A673 (cell line): ENCODE data around the gene ADAMTS15. TPM values are rescaled to one million over a fixed set of nuclear protein-coding genes. Genes with fewer than 3 reads are reported as not detected.

ENCODE experiments used
- BruUV-seq: library from RNA; stranded (reverse); fragments of 400-500 nt; replicated peaks from 2 replicates; lab custom pipeline; 2021; lab: Mats Ljungman, UMichigan
- CTCF ChIA-PET: fragments of 300-600 bp; sonication (Branson Sonifier 250); formaldehyde crosslinking; loops from one replicate; lab custom pipeline; 2022; ENCODE audit warnings: antibody characterized with exemption; lab: Charles Lee
- POLR2A ChIA-PET: fragments of 300-600 bp; sonication (Branson Sonifier 250); formaldehyde crosslinking; loops from one replicate; lab custom pipeline; 2022; ENCODE audit warnings: antibody characterized with exemption; ENCODE audit not compliant: low non-redundant PET; lab: Charles Lee
- DNase-seq: peaks from one replicate; pipeline ENCODE4 v3.0.0-alpha.2; 2015; ENCODE audit warnings: low spot score
- H3K27ac ChIP-seq: fragments of 200-600 bp; sonication (generic); 2 replicates; pipeline ENCODE4 v1.5.1; 2016; ENCODE audit warnings: mixed run types, low read depth, mild to moderate bottlenecking, mixed read lengths, antibody characterized with exemption, low read length; ENCODE audit not compliant: poor library complexity, severe bottlenecking
- H3K27me3 ChIP-seq: fragments of 200-600 bp; sonication (generic); replicated peaks from 2 replicates; pipeline ENCODE4 v1.6.1; 2017; ENCODE audit warnings: mixed run types, low read depth, mild to moderate bottlenecking, mixed read lengths, antibody characterized with exemption, low read length; ENCODE audit not compliant: insufficient read depth, poor library complexity
- H3K36me3 ChIP-seq: fragments of 200-600 bp; sonication (generic); 2 replicates; pipeline ENCODE4 v1.6.1; 2016; ENCODE audit warnings: mixed run types, mild to moderate bottlenecking, mixed read lengths, antibody characterized with exemption, low read length; ENCODE audit not compliant: insufficient read depth, poor library complexity, severe bottlenecking
- H3K4me1 ChIP-seq: fragments of 200-600 bp; sonication (generic); 2 replicates; pipeline ENCODE4 v1.6.1; 2017; ENCODE audit warnings: mixed run types, mild to moderate bottlenecking, mixed read lengths, antibody characterized with exemption, low read length; ENCODE audit not compliant: insufficient read depth, poor library complexity, severe bottlenecking
- H3K4me3 ChIP-seq: fragments of 200-600 bp; sonication (generic); 2 replicates; pipeline ENCODE4 v1.5.1; 2016; ENCODE audit warnings: low read depth, mixed run types, mild to moderate bottlenecking, mixed read lengths, low read length; ENCODE audit not compliant: poor library complexity, severe bottlenecking
- H3K9me3 ChIP-seq: fragments of 200-600 bp; sonication (generic); 2 replicates; pipeline ENCODE4 v1.6.1; 2016; ENCODE audit warnings: mixed run types, low read depth, mild to moderate bottlenecking, mixed read lengths, antibody characterized with exemption, low read length; ENCODE audit not compliant: poor library complexity, severe bottlenecking
- EZH2 ChIP-seq: fragments of 200-600 bp; sonication (generic); IDR thresholded peaks from 2 replicates; pipeline ENCODE4 v1.6.1; 2017; ENCODE audit warnings: borderline replicate concordance, low read depth, mild to moderate bottlenecking, mixed read lengths, antibody characterized with exemption, low read length; ENCODE audit not compliant: poor library complexity, severe bottlenecking
- intact Hi-C: fragments of 100-400 bp; cut with micrococcal nuclease; formaldehyde crosslinking; loops from one replicate; pipeline ENCODE4 v1.10.0; 2022; ENCODE audit not compliant: unreplicated experiment
- total RNA-seq: library from RNA; stranded (reverse); gene quantifications from 2 replicates; pipeline ENCODE4 v1.2.3, GENCODE V29; 2021
- TF ChIP-seq, protein P1 (sequence below): fragments of 300-800, 200-600 bp; sonication (generic); conservative IDR thresholded peaks from 2 replicates; pipeline ENCODE4 v1.5.1; 2017; ENCODE audit warnings: low read depth, mild to moderate bottlenecking, antibody characterized with exemption, low read length, moderate library complexity, mixed read lengths

ADAMTS15 gene
- total RNA-seq, 1 experiment from 2014 or later, result 0.99 TPM

DNA sequence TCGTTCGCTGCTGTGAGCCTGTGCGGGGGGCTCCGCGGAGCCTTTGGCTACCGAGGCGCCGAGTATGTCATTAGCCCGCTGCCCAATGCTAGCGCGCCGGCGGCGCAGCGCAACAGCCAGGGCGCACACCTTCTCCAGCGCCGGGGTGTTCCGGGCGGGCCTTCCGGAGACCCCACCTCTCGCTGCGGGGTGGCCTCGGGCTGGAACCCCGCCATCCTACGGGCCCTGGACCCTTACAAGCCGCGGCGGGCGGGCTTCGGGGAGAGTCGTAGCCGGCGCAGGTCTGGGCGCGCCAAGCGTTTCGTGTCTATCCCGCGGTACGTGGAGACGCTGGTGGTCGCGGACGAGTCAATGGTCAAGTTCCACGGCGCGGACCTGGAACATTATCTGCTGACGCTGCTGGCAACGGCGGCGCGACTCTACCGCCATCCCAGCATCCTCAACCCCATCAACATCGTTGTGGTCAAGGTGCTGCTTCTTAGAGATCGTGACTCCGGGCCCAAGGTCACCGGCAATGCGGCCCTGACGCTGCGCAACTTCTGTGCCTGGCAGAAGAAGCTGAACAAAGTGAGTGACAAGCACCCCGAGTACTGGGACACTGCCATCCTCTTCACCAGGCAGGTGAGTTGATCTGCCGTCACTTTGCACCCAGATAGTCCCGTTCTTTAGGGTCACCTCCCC is 1.0 kb downstream of the ADAMTS15 start:
- Histone ChIP-seq H3K27me3 (peaks cover 21% of the 10 kb centered on the region), H3K9me3 (no peaks in the 10 kb centered on the region), H3K4me3 (peak overlapping the region; percentile 54), H3K4me1 (peaks cover 10% of the 10 kb centered on the region), H3K36me3 (no peaks in the 10 kb centered on the region), H3K27ac (no peak overlapping the region)
- no peak for DNase-seq
- BruUV-seq, result no TSS peak
- CTCF ChIA-PET, result interaction anchor here (1.4 kb wide), 1 partner anchor 18 kb away, joined by 4 read pairs; no protein-coding TSS in a partner anchor
- TF ChIP-seq, protein P1, sequence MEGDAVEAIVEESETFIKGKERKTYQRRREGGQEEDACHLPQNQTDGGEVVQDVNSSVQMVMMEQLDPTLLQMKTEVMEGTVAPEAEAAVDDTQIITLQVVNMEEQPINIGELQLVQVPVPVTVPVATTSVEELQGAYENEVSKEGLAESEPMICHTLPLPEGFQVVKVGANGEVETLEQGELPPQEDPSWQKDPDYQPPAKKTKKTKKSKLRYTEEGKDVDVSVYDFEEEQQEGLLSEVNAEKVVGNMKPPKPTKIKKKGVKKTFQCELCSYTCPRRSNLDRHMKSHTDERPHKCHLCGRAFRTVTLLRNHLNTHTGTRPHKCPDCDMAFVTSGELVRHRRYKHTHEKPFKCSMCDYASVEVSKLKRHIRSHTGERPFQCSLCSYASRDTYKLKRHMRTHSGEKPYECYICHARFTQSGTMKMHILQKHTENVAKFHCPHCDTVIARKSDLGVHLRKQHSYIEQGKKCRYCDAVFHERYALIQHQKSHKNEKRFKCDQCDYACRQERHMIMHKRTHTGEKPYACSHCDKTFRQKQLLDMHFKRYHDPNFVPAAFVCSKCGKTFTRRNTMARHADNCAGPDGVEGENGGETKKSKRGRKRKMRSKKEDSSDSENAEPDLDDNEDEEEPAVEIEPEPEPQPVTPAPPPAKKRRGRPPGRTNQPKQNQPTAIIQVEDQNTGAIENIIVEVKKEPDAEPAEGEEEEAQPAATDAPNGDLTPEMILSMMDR, result no peak
- TF ChIP-seq EZH2, result peak; percentile 63
- intact Hi-C loops, result no loop called here
- POLR2A ChIA-PET, result no interaction called here

- intact Hi-C loops, result no loop called here
- Histone ChIP-seq H3K4me3 (no peak overlapping the region), H3K27me3 (peaks cover 21% of the 10 kb centered on the region)
Observed at GRCh38 chr11:130449996-130450769, 1.7 kb downstream of the ADAMTS15 start.

More at GRCh38 chr11:130449996-130450769, 1.7 kb downstream of the ADAMTS15 start:
- Histone ChIP-seq H3K9me3 (no peaks in the 10 kb centered on the region), H3K36me3 (no peaks in the 10 kb centered on the region), H3K4me1 (peaks cover 10% of the 10 kb centered on the region), H3K27ac (no peak overlapping the region)
- ChIA-PET POLR2A (no interaction called here), CTCF (interaction anchor here (1.4 kb wide), 1 partner anchor 19 kb away, joined by 4 read pairs; no protein-coding TSS in a partner anchor)
- DNase-seq, result no peak
- TF ChIP-seq, protein P1, result 0 out of 2 replicates have a peak, but pooled peaks have one; percentile 20
- TF ChIP-seq EZH2, result no peak
- BruUV-seq, result no TSS peak
